Aortic smooth muscle cell (primary cell): Measurements from ENCODE around the gene SP9. TPM values are rescaled to one million over a fixed set of nuclear protein-coding genes. Genes with fewer than 3 reads are reported as not detected.

Experiments
- total RNA-seq: library from RNA; depleted of rRNA; stranded (reverse); fragments of >200 nt; gene quantifications from 2 replicates; pipeline ENCODE4 v1.2.3, GENCODE V29; 2014

Gene SP9
- not detected in 2 replicates for total RNA-seq

DNA sequence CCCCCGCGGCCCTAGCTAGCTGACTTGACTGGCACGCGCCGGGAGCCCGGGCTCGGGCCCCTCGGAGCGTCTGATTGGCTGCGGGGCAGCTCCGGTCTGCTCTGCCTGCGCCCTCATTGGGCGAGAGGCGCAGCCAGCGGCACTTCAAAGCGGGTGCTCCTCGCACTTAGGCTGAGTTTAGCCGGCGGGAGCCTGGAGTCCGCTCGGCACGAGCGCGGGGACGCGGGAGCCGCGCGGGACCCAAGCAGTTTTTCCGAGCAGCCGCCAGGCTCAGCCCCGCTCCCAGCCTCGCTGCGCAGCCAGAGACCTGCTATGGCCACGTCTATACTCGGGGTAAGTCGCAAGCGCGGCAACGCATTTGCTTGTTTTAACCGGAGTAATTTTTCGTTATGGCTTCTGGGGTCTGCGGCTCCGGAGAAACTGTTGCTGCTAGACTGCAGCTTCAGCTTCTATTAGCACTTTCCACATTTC is at the start of gene SP9:
TSS of gene SP9 (plus strand) at position 174 of the 471 bp plus-strand sequence. CDS start at position 313, 139 bp downstream.

Other genes starting within 250 kb of the SP9 start
- gene OLA1, start 86.4 kb upstream of the SP9 start, total RNA-seq, result 105 and 110 TPM in 2 replicates
- 34.0 and 37.2 TPM in 2 replicates for gene SCRN3, start 60.8 kb downstream of the SP9 start, total RNA-seq
- 2.0 and 2.1 TPM in 2 replicates for gene GPR155, start 152.1 kb downstream of the SP9 start, total RNA-seq